ENCODE data around the gene IL1F10. TPM values are rescaled to one million over a fixed set of nuclear protein-coding genes. Genes with fewer than 3 reads are reported as not detected.

The IL1F10 gene
- total and polyA plus RNA-seq, 2 experiments from 2014 or later, result not detected

- WGBS (ENCODE audit: low lambda C conversion rate, missing lambda C conversion rate), result 46% methylated on average over 4 of the region's 4 CpGs
- Histone ChIP-seq H3K27me3 (no peaks in the 10 kb centered on the region), H3K4me2 (no peak overlapping the region)
These were observed 4.8 kb downstream of the IL1F10 start for GRCh38 chr2:113072584-113072983.

GRCh38 chr2:113073325-113073834 lies 5.6 kb downstream of the IL1F10 start:
- Histone ChIP-seq H3K9me2 (replicated peaks; ENCODE audit: insufficient read depth) (no peaks in the 10 kb centered on the region), H3K4me3 (no peak overlapping the region), H3K9me3 (ENCODE audit: low read depth) (no peaks in the 10 kb centered on the region), H3K27ac (no peak overlapping the region), H3K79me2 (no peaks in the 10 kb centered on the region), H3K36me3 (replicated peaks; ENCODE audit: insufficient read depth, low read depth) (no peaks in the 10 kb centered on the region), H3K4me2 (no peak overlapping the region), H2AFZ (no peak overlapping the region), H3K27me3 (no peaks in the 10 kb centered on the region), H3K4me1 (ENCODE audit: insufficient read depth) (no peaks in the 10 kb centered on the region), H4K20me1 (ENCODE audit: insufficient read depth, poor library complexity, severe bottlenecking) (no peaks in the 10 kb centered on the region)
- TF ChIP-seq EZH2phosphoT487 (IDR thresholded peaks at IDR 0.05; ENCODE audit: low read depth, severe bottlenecking, unreplicated experiment), result no peak
- no peak for TF ChIP-seq EZH2 (IDR thresholded peaks at IDR 0.05; ENCODE audit: borderline replicate concordance)
- no peak for TF ChIP-seq CTCF (IDR thresholded peaks at IDR 0.05; ENCODE audit: poor library complexity)
- DNase-seq (ENCODE audit: low spot score), result no peak
- WGBS (ENCODE audit: low lambda C conversion rate, missing lambda C conversion rate), result 54% methylated on average over 3 of the region's 3 CpGs

More at GRCh38 chr2:113072584-113072983, 4.8 kb downstream of the IL1F10 start:
- Histone ChIP-seq H3K27ac (no peak overlapping the region), H3K36me3 (replicated peaks; ENCODE audit: insufficient read depth, low read depth) (no peaks in the 10 kb centered on the region), H2AFZ (no peak overlapping the region), H3K79me2 (no peaks in the 10 kb centered on the region), H3K4me1 (ENCODE audit: insufficient read depth) (no peaks in the 10 kb centered on the region), H3K9me2 (replicated peaks; ENCODE audit: insufficient read depth) (no peaks in the 10 kb centered on the region), H3K4me3 (no peak overlapping the region), H4K20me1 (ENCODE audit: insufficient read depth, poor library complexity, severe bottlenecking) (no peaks in the 10 kb centered on the region), H3K9me3 (ENCODE audit: low read depth) (no peaks in the 10 kb centered on the region)
- TF ChIP-seq EZH2 (IDR thresholded peaks at IDR 0.05; ENCODE audit: borderline replicate concordance), result no peak
- no peak for TF ChIP-seq CTCF (IDR thresholded peaks at IDR 0.05; ENCODE audit: poor library complexity)
- no peak for TF ChIP-seq EZH2phosphoT487 (IDR thresholded peaks at IDR 0.05; ENCODE audit: low read depth, severe bottlenecking, unreplicated experiment)
- no peak for DNase-seq (ENCODE audit: low spot score)

GRCh38 chr2:113075030-113075429 lies 7.3 kb downstream of the IL1F10 start:
- no peaks in the 10 kb centered on the region for H3K9me2 ChIP-seq (replicated peaks; ENCODE audit: insufficient read depth)
- H2AFZ ChIP-seq, result no peak overlapping the region
- H4K20me1 ChIP-seq (ENCODE audit: insufficient read depth, poor library complexity, severe bottlenecking), result no peaks in the 10 kb centered on the region
- no peak for DNase-seq (ENCODE audit: low spot score)
- 82% methylated on average over 5 of the region's 5 CpGs for WGBS (ENCODE audit: low lambda C conversion rate, missing lambda C conversion rate)
- no peaks in the 10 kb centered on the region for H3K36me3 ChIP-seq (replicated peaks; ENCODE audit: insufficient read depth, low read depth)
- no peak overlapping the region for H3K4me3 ChIP-seq
- TF ChIP-seq EZH2 (IDR thresholded peaks at IDR 0.05; ENCODE audit: borderline replicate concordance) (no peak), EZH2phosphoT487 (IDR thresholded peaks at IDR 0.05; ENCODE audit: low read depth, severe bottlenecking, unreplicated experiment) (no peak), CTCF (IDR thresholded peaks at IDR 0.05; ENCODE audit: poor library complexity) (no peak)
- H3K79me2 ChIP-seq, result no peaks in the 10 kb centered on the region
- H3K4me2 ChIP-seq, result no peak overlapping the region
- no peak overlapping the region for H3K27ac ChIP-seq
- H3K9me3 ChIP-seq (ENCODE audit: low read depth), result no peaks in the 10 kb centered on the region
- H3K27me3 ChIP-seq, result no peaks in the 10 kb centered on the region
- H3K4me1 ChIP-seq (ENCODE audit: insufficient read depth), result no peaks in the 10 kb centered on the region

Data from hepatocyte (in vitro differentiated cells).